ENCODE data around the gene TDRD12. TPM values are rescaled to one million over a fixed set of nuclear protein-coding genes. Genes with fewer than 3 reads are reported as not detected.

TDRD12 gene
- total RNA-seq, 1 experiment from 2014 or later, result 0.64 TPM

DNA sequence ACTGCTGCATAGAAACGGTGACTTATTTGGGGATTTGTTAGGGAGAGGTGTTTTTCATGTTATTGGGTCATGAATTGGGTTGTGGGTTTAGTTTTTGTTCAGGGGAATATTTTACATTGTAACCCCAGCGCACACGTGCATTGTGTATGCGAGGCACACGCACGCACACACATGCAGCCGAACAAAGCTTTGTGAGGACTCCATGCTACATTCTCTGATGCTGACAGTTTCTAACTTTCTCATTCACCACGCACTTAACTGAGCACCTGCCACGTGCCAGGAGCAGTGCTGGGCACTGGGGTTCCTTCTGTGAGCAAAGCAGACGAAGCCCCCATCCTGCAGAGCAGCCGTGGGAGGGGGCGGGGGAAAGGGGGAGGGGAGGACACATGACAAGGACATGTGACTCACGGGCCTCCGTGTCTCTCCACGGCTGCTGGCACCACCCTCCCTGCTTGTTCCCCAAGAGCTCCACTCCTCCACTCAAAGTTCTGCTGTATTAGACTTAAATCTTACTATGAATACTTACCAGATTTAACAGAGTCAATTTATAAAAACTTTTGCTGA, 94.4 kb downstream of the TDRD12 start:
- no peaks in the 10 kb centered on the region for H3K4me1 ChIP-seq (ENCODE audit: insufficient read depth, low read length, poor library complexity, severe bottlenecking)
- intact Hi-C loops (cut with micrococcal nuclease; ENCODE audit: unreplicated experiment), result no loop called here
- POLR2A ChIA-PET (ENCODE audit: low non-redundant PET), result no interaction called here

GRCh38 chr19:32814624-32815023, 95.1 kb downstream of the TDRD12 start:
- Histone ChIP-seq H3K4me3 (ENCODE audit: low read depth, low read length, poor library complexity, severe bottlenecking) (no peak overlapping the region), H3K27ac (ENCODE audit: low read depth, low read length, poor library complexity, severe bottlenecking) (no peak overlapping the region), H3K9me3 (ENCODE audit: low read depth, low read length, poor library complexity, severe bottlenecking) (no peaks in the 10 kb centered on the region), H3K4me1 (ENCODE audit: insufficient read depth, low read length, poor library complexity, severe bottlenecking) (no peaks in the 10 kb centered on the region), H3K36me3 (ENCODE audit: insufficient read depth, low read length, poor library complexity, severe bottlenecking) (no peaks in the 10 kb centered on the region), H3K27me3 (replicated peaks; ENCODE audit: insufficient read depth, low read depth, low read length, poor library complexity) (no peaks in the 10 kb centered on the region)
- ChIA-PET POLR2A (ENCODE audit: low non-redundant PET) (no interaction called here), CTCF (no interaction called here)
- TF ChIP-seq EZH2 (IDR thresholded peaks at IDR 0.05; ENCODE audit: borderline replicate concordance, low read depth, low read length, poor library complexity, severe bottlenecking), result no peak
- TF ChIP-seq, protein P1, sequence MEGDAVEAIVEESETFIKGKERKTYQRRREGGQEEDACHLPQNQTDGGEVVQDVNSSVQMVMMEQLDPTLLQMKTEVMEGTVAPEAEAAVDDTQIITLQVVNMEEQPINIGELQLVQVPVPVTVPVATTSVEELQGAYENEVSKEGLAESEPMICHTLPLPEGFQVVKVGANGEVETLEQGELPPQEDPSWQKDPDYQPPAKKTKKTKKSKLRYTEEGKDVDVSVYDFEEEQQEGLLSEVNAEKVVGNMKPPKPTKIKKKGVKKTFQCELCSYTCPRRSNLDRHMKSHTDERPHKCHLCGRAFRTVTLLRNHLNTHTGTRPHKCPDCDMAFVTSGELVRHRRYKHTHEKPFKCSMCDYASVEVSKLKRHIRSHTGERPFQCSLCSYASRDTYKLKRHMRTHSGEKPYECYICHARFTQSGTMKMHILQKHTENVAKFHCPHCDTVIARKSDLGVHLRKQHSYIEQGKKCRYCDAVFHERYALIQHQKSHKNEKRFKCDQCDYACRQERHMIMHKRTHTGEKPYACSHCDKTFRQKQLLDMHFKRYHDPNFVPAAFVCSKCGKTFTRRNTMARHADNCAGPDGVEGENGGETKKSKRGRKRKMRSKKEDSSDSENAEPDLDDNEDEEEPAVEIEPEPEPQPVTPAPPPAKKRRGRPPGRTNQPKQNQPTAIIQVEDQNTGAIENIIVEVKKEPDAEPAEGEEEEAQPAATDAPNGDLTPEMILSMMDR (conservative IDR thresholded peaks at IDR 0.05; ENCODE audit: low read depth, low read length), result no peak
- BruUV-seq (replicated peaks), result no TSS peak
- intact Hi-C loops (cut with micrococcal nuclease; ENCODE audit: unreplicated experiment), result no loop called here
- DNase-seq (ENCODE audit: low spot score), result no peak

More for the DNA sequence above, 94.4 kb downstream of the TDRD12 start:
- H3K36me3 ChIP-seq (ENCODE audit: insufficient read depth, low read length, poor library complexity, severe bottlenecking), result no peaks in the 10 kb centered on the region
- H3K4me3 ChIP-seq (ENCODE audit: low read depth, low read length, poor library complexity, severe bottlenecking), result no peak overlapping the region
- no peak for TF ChIP-seq EZH2 (IDR thresholded peaks at IDR 0.05; ENCODE audit: borderline replicate concordance, low read depth, low read length, poor library complexity, severe bottlenecking)
- TF ChIP-seq, protein P1 (conservative IDR thresholded peaks at IDR 0.05; ENCODE audit: low read depth, low read length), result no peak
- H3K27me3 ChIP-seq (replicated peaks; ENCODE audit: insufficient read depth, low read depth, low read length, poor library complexity), result no peaks in the 10 kb centered on the region
- CTCF ChIA-PET, result no interaction called here
- no peak for DNase-seq (ENCODE audit: low spot score)
- H3K9me3 ChIP-seq (ENCODE audit: low read depth, low read length, poor library complexity, severe bottlenecking), result no peaks in the 10 kb centered on the region
- no TSS peak for BruUV-seq (replicated peaks)
- no peak overlapping the region for H3K27ac ChIP-seq (ENCODE audit: low read depth, low read length, poor library complexity, severe bottlenecking)

- TF ChIP-seq, protein P1 (conservative IDR thresholded peaks at IDR 0.05; ENCODE audit: low read depth, low read length), result no peak
- TF ChIP-seq EZH2 (IDR thresholded peaks at IDR 0.05; ENCODE audit: borderline replicate concordance, low read depth, low read length, poor library complexity, severe bottlenecking), result no peak
- H3K27me3 ChIP-seq (replicated peaks; ENCODE audit: insufficient read depth, low read depth, low read length, poor library complexity), result no peaks in the 10 kb centered on the region
- H3K4me1 ChIP-seq (ENCODE audit: insufficient read depth, low read length, poor library complexity, severe bottlenecking), result no peaks in the 10 kb centered on the region
- DNase-seq (ENCODE audit: low spot score), result no peak
- no peaks in the 10 kb centered on the region for H3K9me3 ChIP-seq (ENCODE audit: low read depth, low read length, poor library complexity, severe bottlenecking)
- intact Hi-C loops (cut with micrococcal nuclease; ENCODE audit: unreplicated experiment), result no loop called here
- BruUV-seq (replicated peaks), result no TSS peak
- POLR2A ChIA-PET (ENCODE audit: low non-redundant PET), result no interaction called here
- H3K4me3 ChIP-seq (ENCODE audit: low read depth, low read length, poor library complexity, severe bottlenecking), result no peak overlapping the region
- CTCF ChIA-PET, result no interaction called here
- H3K36me3 ChIP-seq (ENCODE audit: insufficient read depth, low read length, poor library complexity, severe bottlenecking), result no peaks in the 10 kb centered on the region
- no peak overlapping the region for H3K27ac ChIP-seq (ENCODE audit: low read depth, low read length, poor library complexity, severe bottlenecking)
These were observed 97.1 kb downstream of the TDRD12 start for GRCh38 chr19:32816555-32817099.

All from A673 (cell line).